HepG2 (cell line): ENCODE data around the gene FBXO41. TPM values are rescaled to one million over a fixed set of nuclear protein-coding genes. Genes with fewer than 3 reads are reported as not detected.

Experiments
- CREB3 ChIP-seq: sonication (generic); formaldehyde crosslinking; IDR thresholded peaks from 2 replicates; pipeline ENCODE4 v1.5.0; 2020; ENCODE audit warnings: missing genetic modification reagents
- GLI4 ChIP-seq: sonication (generic); formaldehyde crosslinking; IDR thresholded peaks from 2 replicates; pipeline ENCODE4 v1.5.1; 2020; ENCODE audit warnings: missing genetic modification reagents, mild to moderate bottlenecking, moderate library complexity, borderline replicate concordance
- HDAC2 ChIP-seq: sonication (generic); formaldehyde crosslinking; IDR thresholded peaks from 2 replicates; pipeline ENCODE4 v1.4.0; 2020; ENCODE audit warnings: missing genetic modification reagents
- JARID2 ChIP-seq: sonication (generic); formaldehyde crosslinking; IDR thresholded peaks from 2 replicates; pipeline ENCODE4 v1.8.1; 2023; ENCODE audit warnings: missing genetic modification reagents, inconsistent platforms; ENCODE audit not compliant: insufficient replicate concordance
- RBM39 ChIP-seq: fragments of 200-400 bp; formaldehyde crosslinking; IDR thresholded peaks from one replicate; pipeline ENCODE4 v1.6.1; 2018; ENCODE audit warnings: antibody characterized with exemption, mild to moderate bottlenecking, low read depth, low read length; ENCODE audit not compliant: poor library complexity, severe bottlenecking
- SAFB2 ChIP-seq: sonication (generic); formaldehyde crosslinking; IDR thresholded peaks from 2 replicates; pipeline ENCODE4 v1.5.1; 2020; ENCODE audit warnings: missing genetic modification reagents, low read depth, mild to moderate bottlenecking, borderline replicate concordance
- TOPORS ChIP-seq: sonication (generic); formaldehyde crosslinking; IDR thresholded peaks from 2 replicates; pipeline ENCODE4 v1.8.0; 2023; ENCODE audit warnings: mild to moderate bottlenecking, missing genetic modification reagents
- ZBTB38 ChIP-seq: sonication (generic); formaldehyde crosslinking; IDR thresholded peaks from 2 replicates; pipeline ENCODE4 v1.5.1; 2020; ENCODE audit warnings: mild to moderate bottlenecking, missing genetic modification reagents
- ZNF121 ChIP-seq: sonication (generic); formaldehyde crosslinking; IDR thresholded peaks from 2 replicates; pipeline ENCODE4 v1.5.0; 2020; ENCODE audit warnings: mild to moderate bottlenecking, missing genetic modification reagents
- ZNF562 ChIP-seq: sonication (generic); formaldehyde crosslinking; IDR thresholded peaks from 2 replicates; pipeline ENCODE4 v1.8.0; 2022; ENCODE audit warnings: missing genetic modification reagents, borderline replicate concordance
- ZNF678 ChIP-seq: sonication (generic); formaldehyde crosslinking; IDR thresholded peaks from 2 replicates; pipeline ENCODE4 v1.4.0; 2020; ENCODE audit warnings: mild to moderate bottlenecking, missing genetic modification reagents
- ZZZ3 ChIP-seq: sonication (generic); formaldehyde crosslinking; IDR thresholded peaks from 2 replicates; pipeline ENCODE4 v1.4.0; 2020; ENCODE audit warnings: missing genetic modification reagents, mild to moderate bottlenecking, borderline replicate concordance
- polyA plus RNA-seq, 8 experiments: library from polyadenylated mRNA; depleted of rRNA in 3 of 8; stranded (reverse) in 7 of 8; unstranded in 1 of 8; fragments of >200 nt; fragmentation: Illumina TruSeq in 4 of 8; extraction: Trizol in 4 of 8; gene quantifications; 2 replicates each; pipeline versions ENCODE4 v1.2.1 to v1.2.3, GENCODE V29; 2011 to 2016; ENCODE audit warnings: low read depth in 4 of 8, missing spikeins in 1 of 8, mixed read lengths in 1 of 8; ENCODE audit not compliant: insufficient read depth in 1 of 8
- total RNA-seq, 5 experiments: library from RNA; depleted of rRNA; stranded (reverse); fragments of >200 nt; fragmentation: Illumina TruSeq; extraction: Trizol; gene quantifications; 2 replicates each; pipeline ENCODE4 v1.2.3, GENCODE V29; 2016; ENCODE audit warnings: low read depth in 1 of 5
- TF ChIP-seq, protein P1 (sequence below): sonication (generic); formaldehyde crosslinking; IDR thresholded peaks from 2 replicates; pipeline ENCODE4 v1.4.0; 2020; ENCODE audit warnings: mild to moderate bottlenecking, low read depth, missing genetic modification reagents
- TF ChIP-seq, protein P2 (sequence below): sonication (generic); formaldehyde crosslinking; IDR thresholded peaks from 2 replicates; pipeline ENCODE4 v1.4.0; 2020; ENCODE audit warnings: missing genetic modification reagents, borderline replicate concordance
- TF ChIP-seq, protein P3 (sequence below): sonication (generic); formaldehyde crosslinking; IDR thresholded peaks from one replicate; pipeline ENCODE4 v1.5.1; 2020; ENCODE audit warnings: mild to moderate bottlenecking, missing genetic modification reagents; ENCODE audit errors: not compliant biosample characterization
- TF ChIP-seq, protein P4 (sequence below): sonication (generic); formaldehyde crosslinking; IDR thresholded peaks from 2 replicates; pipeline ENCODE4 v1.8.1; 2023; ENCODE audit warnings: mild to moderate bottlenecking, moderate library complexity, missing genetic modification reagents

Gene FBXO41
- total and polyA plus RNA-seq, 2 of the 13 experiments (the other 11 are each of a cell fraction or from before 2014, with no cell fraction given), result 4.2 to 10.3 TPM

GRCh38 chr2:73212448-73213176 is 71.7 kb downstream of the FBXO41 start (continued):
- TF ChIP-seq SAFB2 (CRISPR knock-in tag), result no peak
- no peak for TF ChIP-seq TOPORS (CRISPR knock-in tag)
- no peak for TF ChIP-seq HDAC2 (CRISPR knock-in tag)
- TF ChIP-seq GLI4 (CRISPR knock-in tag), result no peak
- TF ChIP-seq RBM39, result no peak
- peak; percentile 98 for TF ChIP-seq ZNF121 (CRISPR knock-in tag)
- TF ChIP-seq, protein P1, sequence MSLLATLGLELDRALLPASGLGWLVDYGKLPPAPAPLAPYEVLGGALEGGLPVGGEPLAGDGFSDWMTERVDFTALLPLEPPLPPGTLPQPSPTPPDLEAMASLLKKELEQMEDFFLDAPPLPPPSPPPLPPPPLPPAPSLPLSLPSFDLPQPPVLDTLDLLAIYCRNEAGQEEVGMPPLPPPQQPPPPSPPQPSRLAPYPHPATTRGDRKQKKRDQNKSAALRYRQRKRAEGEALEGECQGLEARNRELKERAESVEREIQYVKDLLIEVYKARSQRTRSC (CRISPR knock-in tag), result no peak
- TF ChIP-seq, protein P2, sequence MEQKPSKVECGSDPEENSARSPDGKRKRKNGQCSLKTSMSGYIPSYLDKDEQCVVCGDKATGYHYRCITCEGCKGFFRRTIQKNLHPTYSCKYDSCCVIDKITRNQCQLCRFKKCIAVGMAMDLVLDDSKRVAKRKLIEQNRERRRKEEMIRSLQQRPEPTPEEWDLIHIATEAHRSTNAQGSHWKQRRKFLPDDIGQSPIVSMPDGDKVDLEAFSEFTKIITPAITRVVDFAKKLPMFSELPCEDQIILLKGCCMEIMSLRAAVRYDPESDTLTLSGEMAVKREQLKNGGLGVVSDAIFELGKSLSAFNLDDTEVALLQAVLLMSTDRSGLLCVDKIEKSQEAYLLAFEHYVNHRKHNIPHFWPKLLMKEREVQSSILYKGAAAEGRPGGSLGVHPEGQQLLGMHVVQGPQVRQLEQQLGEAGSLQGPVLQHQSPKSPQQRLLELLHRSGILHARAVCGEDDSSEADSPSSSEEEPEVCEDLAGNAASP (CRISPR knock-in tag), result peak; percentile 40; the same call in 1 of the 2 replicates
- no peak for TF ChIP-seq ZBTB38 (CRISPR knock-in tag)
- TF ChIP-seq JARID2 (CRISPR knock-in tag), result peak; percentile 33
- TF ChIP-seq ZZZ3 (CRISPR knock-in tag), result no peak
- TF ChIP-seq ZNF678 (CRISPR knock-in tag), result no peak
- no peak for TF ChIP-seq ZNF562 (CRISPR knock-in tag)
- TF ChIP-seq, protein P3, sequence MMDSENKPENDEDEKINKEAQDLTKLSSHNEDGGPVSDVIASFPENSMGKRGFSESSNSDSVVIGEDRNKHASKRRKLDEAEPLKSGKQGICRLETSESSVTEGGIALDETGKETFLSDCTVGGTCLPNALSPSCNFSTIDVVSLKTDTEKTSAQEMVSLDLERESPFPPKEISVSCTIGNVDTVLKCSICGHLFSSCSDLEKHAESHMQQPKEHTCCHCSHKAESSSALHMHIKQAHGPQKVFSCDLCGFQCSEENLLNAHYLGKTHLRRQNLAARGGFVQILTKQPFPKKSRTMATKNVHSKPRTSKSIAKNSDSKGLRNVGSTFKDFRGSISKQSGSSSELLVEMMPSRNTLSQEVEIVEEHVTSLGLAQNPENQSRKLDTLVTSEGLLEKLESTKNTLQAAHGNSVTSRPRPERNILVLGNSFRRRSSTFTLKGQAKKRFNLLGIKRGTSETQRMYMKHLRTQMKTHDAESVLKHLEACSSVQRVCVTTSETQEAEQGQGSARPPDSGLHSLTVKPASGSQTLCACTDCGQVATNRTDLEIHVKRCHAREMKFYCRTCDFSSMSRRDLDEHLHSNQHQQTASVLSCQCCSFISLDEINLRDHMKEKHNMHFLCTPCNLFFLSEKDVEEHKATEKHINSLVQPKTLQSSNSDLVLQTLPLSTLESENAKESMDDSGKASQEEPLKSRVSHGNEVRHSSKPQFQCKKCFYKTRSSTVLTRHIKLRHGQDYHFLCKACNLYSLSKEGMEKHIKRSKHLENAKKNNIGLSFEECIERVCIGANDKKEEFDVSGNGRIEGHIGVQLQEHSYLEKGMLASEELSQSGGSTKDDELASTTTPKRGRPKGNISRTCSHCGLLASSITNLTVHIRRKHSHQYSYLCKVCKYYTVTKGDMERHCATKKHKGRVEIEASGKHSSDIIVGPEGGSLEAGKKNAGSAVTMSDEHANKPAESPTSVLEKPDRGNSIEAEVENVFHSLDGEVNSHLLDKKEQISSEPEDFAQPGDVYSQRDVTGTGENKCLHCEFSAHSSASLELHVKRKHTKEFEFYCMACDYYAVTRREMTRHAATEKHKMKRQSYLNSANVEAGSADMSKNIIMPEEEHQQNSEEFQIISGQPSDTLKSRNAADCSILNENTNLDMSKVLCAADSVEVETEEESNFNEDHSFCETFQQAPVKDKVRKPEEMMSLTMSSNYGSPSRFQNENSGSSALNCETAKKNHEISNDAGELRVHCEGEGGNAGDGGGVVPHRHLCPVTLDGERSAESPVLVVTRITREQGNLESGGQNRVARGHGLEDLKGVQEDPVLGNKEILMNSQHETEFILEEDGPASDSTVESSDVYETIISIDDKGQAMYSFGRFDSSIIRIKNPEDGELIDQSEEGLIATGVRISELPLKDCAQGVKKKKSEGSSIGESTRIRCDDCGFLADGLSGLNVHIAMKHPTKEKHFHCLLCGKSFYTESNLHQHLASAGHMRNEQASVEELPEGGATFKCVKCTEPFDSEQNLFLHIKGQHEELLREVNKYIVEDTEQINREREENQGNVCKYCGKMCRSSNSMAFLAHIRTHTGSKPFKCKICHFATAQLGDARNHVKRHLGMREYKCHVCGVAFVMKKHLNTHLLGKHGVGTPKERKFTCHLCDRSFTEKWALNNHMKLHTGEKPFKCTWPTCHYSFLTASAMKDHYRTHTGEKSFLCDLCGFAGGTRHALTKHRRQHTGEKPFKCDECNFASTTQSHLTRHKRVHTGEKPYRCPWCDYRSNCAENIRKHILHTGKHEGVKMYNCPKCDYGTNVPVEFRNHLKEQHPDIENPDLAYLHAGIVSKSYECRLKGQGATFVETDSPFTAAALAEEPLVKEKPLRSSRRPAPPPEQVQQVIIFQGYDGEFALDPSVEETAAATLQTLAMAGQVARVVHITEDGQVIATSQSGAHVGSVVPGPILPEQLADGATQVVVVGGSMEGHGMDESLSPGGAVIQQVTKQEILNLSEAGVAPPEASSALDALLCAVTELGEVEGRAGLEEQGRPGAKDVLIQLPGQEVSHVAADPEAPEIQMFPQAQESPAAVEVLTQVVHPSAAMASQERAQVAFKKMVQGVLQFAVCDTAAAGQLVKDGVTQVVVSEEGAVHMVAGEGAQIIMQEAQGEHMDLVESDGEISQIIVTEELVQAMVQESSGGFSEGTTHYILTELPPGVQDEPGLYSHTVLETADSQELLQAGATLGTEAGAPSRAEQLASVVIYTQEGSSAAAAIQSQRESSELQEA (CRISPR knock-in tag), result no peak
- TF ChIP-seq, protein P4, sequence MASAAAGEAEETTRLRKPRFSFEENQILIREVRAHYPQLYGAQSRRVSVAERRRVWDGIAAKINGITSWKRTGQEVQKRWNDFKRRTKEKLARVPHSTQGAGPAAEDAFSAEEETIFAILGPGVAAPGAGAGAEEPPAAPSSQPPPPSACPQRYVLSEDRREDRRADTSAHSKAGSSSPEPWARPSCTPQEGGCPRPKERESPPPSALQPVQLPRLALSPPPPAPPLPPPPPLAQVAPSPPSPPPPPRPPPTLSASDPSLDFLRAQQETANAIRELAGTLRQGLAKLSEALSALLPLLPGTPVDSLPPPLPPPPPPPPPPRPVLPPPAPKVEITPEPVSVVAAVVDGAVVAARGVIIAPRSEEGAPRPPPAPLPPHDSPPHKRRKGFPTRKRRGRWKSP (CRISPR knock-in tag), result peak; percentile 34; the same call in 1 of the 2 replicates
- no peak for TF ChIP-seq CREB3 (CRISPR knock-in tag)
